HG02763 (cell line): ENCODE measurements around the gene ZNF740.

ENCODE experiments used
- ATAC-seq: cut with Tn5 transposase; IDR thresholded peaks from one replicate; pipeline ENCODE4 v1.9.1; 2021; ENCODE audit warnings: mild to moderate bottlenecking, moderate library complexity; ENCODE audit not compliant: unreplicated experiment

ZNF740 gene

DNA sequence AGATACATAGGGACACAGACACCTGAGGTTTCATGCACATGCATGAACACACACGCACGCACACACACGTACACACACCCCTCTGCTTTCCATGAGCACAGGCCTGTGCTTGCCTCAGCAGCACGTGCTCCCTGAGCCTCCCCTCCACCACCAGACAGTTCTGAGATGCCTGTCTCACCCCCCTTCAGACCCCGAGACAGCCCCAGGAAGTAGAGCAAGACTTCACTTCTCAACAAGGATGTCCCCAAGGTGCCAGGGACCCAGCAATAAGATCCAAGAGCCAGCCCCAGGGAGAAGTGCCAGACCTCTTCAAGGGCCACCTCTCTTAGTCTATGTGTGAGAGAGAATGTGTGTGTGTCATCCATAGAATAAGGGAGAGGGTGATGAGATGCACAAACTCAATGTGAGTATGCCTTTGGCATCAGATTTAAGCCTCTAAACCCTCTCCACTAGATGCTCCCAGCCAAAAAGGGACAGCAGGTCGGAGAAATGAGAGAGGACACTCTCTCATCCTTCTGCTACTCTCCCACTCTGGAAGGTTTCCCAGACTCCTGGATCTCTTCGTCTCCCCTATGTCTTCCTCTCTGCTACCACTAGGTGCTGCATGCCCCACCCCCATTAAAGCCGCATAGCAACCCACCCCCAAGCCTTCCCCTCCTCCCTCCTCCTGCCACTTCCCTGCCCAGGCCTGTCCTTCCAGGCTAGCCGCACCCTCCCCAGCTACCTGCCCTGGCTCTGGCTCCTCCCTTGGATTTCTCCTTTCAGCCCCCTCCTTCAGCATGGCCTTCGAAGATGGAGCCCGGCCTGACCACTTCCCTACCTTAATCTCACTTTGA lies 43.8 kb downstream of the ZNF740 start:
- no peak for ATAC-seq

DNA sequence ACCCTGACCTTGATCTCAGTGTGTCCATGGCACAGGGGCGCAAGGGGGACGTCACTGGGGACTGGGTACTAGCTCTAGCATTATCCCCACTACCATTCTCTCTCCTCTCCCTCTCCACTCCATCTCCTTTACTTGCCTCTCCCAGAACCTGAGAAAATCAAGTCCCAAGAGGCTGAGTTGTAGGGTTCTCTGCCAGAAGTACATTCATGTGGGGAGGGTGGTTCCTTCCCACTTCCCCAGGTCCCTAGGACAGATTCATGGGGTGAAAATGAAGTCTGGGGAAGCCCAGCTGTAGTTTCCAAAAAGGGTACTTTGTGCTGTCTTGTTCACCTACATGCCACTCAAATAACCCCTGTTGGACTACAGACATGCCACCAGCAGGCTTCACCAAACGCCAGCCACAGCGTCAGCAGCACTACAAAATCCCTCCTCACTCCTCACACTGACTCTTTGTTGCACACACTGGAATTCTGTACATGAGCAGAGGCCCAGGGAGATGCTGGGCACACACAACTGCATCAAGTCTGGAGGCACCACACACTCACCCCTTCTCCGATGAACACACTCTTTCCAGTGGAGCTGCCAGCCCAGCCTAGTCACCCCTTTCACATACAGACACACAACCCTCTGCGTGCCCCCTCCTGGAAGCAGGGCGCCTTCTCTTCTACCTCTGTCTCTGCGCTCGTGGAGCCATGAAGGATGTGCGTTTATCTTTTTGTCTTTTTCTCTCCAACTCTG lies 44.5 kb downstream of the ZNF740 start:
- ATAC-seq: no peak

DNA sequence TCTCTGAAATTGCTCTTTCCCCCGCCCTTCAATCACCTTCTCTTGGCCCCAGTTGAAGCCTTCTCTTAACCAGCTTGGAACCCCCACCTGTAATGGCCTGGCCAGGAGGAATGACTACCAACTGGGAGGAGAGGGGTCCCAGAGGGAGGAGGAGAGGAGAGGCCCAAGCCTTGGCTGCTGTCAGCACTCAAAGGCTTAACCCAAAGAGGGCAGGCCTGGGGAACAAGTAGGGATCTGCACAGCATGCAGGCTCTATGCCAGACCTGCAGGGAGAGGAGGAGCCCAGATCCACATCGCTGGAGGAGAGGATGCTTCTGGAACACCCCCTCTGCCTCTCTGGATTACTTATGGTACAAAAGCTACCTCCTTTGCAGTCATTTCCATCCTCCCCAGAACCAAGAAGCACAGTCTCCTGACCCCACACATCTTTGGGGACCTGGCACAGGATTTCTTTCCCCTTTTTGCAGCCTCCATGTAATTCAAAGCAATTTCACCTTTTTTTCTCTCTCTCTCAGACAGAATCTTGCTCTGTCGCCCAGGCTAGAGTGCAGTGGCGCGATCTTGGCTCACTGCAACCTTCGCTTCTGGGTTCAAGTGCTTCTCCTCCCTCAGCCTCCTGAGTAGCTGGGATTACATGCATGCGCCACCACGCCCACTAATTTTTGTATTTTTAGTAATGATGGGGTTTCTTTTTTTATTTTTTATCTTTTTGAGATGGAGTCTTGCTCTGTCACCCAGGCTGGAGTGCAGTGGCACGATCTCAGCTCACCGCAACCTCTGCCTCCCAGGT lies 45.3 kb downstream of the ZNF740 start:
- ATAC-seq: no peak

DNA sequence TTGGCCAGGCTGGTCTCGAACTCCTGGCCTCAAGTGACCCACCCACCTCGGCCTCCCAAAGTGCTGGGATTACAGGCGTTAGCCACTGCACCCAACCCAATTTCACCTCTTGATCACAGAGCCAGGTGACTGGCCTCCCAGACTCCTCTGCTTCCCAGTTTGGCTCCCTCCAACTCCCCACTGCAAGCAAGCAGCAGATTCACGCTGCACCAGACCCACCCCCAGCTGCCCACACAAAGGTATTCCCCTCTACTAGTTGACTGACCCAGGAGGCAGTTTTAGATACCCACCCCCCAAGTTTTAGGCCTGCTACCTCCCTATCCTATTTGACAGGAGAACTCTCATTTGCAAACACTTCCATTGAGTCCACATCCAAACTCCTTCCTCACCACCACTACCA lies 46.3 kb downstream of the ZNF740 start:
- no peak for ATAC-seq

DNA sequence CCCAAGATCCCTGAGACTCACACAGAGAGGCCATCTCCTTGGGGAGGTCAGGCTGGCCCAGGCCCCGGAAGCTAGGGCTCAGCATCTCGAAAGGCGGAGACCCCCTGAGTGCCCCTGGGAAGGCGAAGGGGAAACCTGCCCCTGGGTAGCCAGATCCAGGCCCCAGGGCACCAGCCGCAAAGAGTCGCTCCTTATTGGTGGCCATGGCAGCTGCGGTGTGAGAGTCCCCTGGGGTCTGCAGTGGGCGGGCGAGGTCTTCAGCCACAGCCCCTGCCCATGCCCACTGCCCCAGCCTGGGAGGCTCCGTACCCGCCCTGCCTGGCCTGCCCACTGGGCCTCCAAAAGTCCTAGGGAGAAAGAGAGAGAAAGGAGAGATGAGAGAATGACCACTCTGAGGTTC lies 46.8 kb downstream of the ZNF740 start:
- no peak for ATAC-seq

DNA sequence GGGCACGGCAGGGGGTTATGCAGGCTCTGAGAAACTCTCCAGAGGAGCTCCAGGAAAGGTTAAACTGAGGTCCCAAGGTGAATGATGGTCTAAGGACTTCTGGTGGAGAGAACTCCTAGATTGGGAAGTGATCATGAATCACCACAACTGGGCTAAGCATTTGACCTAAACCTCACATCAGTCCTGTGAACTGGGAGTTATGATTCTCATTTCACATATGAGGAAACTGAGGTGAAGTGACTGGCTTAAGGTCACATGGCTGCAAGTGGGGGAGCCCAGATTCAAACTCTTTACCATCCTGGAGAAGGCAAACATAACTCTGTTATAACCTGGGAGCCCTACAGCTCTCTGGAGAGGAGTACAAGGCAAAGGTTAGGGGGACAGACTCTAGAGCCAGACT lies 47.3 kb downstream of the ZNF740 start:
- ATAC-seq: no peak

DNA sequence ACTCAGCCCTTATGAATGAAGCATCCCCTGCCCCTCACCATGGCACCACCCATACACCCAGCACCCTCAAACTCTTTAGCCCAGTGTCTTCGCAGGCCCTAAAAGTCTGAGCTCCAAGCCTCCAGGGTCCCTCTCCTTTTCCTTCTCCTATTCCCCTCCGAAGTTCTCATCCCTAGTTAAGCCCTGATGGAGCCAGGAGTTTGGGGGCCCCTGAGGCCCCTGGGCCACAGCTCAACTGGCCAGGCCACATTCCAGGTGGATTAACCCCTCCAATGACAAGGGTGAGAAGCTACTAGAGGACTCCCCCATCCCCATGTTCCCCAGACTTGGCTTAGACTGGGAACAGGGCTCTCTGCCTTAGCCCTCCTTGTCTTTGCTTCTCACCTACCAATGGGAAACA lies 48.9 kb downstream of the ZNF740 start:
- ATAC-seq: no peak

DNA sequence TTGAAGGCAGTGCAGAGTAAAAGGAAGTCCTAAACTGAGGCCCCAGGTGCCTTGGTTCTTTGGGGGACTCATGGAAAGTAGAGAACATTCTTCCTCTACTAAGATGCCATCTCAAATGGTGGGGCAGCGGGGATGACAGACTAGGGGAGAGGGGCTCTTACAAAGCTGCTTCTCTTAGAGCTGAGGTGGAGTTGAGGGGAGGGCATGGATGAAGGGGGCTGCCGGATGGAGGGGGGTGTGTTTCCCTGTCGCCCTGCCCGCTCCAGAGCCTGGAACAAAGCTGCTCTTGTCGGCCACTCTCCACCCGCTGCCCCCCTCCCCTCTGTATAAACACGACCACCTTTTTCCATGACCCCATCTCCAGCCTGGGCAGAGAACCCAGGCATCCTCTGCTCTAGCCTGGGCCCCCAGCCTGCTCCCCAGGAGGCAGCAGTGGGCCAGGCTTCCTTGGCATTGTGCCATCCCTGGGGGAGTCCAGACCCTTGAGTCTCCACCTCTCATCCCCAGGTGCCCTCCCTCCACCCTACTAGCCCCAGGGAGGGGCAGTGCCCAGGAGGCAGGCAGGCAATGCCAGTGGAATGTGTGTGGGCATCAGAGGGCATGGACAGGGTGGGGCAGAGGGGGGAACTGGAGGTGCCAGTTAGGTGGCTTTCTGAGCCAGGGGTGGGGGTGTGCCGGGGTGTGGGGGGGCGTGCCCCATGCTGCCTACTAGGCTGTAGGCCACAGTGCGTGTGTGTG lies 49.8 kb downstream of the ZNF740 start:
- ATAC-seq: no peak

DNA sequence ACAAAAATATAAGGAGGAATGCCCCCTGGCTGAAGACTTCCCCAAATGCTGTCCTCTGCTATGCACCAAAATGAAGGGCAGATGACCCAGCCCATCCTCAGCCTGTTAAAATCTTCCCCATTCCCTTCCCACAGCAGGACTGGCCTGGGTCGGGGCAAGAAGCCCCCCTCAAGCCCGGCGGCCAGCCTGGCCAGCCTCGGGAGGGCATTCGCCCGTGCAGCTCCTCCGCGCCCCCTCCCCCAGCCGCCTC lies 51.1 kb downstream of the ZNF740 start:
- no peak for ATAC-seq

DNA sequence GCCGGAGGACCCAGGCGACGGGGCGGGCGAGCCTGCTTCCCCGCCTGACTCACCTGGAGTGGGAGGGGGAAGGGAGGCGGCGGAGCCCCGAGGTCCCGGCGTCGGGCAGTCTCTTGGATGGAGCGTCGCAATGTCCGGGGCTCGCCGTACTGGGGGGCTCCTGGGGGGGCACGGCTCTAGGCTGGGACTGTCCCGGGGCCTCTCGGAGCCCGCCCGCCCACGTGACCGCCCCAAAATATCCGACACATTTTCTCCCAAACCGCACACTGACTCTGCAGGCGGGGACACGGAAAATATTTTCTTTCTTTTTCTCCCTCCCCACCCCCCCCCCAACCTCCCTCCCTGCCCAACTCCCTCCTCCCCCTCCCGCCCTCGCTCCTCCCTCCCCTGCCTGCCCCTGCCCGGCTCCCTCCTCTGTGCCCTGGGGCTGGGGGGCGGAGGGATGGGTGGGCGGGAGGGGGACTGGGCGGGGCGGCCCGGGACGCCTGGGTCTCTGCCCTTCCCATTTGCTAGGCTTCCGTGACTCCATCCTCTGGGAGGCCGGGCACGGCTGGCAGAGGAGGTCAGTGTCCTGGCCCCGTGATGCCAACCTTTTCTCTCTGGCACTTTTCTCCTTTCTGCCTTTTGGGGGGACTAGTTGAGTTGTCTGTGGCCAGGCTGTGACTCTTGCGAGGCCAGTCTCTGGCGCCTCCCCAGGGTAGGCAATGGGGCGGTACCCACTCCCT lies 51.6 kb downstream of the ZNF740 start, which contains the start of gene RARG:
Gene RARG, minus strand, starts transcription at position 289 of the 725 bp plus-strand sequence. CDS start 4,664 bp downstream, outside the sequence.
- no peak for ATAC-seq

DNA sequence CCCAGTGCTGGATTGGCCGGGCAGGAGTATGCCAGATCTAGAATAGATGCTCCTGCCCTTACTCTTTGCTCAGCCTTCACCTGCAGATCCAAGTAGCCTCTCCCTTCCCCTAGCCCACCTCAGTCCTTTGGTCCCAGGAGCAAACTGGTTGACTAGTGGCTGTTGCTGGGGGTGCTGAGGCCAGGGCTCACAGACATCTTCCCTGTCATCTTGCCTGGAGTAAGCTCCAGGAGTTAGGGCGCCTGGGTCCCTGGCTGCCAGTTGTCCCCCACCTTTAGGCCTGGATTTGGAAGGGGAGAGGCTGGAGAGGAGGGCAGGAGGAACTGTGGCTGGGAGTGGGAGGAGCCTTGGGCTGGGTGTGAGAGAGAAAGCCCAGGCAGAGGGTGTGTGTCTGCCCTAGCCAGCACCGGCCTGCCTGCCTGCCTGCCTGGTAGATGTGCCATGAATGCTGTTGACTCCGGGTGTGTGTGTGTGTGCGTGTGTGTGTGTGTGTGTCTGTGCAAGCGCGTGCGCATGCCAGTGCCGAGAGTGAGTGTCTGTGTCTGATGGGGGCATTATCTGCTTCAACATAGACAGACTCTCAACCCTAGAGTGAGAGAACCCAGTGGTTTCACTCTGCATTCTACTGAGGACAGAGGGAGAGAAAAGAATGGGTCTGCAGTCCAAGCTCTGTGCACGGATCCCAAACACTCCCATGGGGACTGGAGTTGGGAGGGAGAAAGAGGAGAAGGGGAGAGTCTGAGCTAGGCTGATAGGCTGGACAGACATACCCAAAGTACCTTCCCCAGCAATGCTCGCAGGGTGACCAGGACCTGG lies 52.3 kb downstream of the ZNF740 start:
- ATAC-seq: no peak

DNA sequence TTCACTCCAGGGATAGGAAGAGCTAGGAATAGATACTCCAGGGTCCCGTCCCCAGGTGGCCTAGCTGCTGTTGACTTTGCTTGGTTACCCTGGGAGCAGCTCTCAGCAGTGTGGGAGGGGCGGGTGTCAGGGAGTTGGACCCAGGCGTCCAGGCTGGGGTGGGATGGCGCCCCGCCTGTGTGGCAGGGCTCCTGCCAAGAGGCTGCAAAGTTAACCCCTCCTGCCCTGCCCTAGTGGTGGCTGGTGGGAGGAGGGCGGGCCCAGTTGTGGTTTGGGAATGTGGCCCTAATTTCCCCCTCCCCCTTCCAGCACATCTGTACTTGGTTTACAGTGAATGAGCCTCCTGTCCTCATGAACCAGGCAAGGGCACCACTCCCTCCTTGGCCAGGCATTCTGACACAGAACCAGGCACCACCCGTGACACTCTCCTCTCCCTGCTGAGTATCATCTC lies 53.2 kb downstream of the ZNF740 start:
- no peak for ATAC-seq

DNA sequence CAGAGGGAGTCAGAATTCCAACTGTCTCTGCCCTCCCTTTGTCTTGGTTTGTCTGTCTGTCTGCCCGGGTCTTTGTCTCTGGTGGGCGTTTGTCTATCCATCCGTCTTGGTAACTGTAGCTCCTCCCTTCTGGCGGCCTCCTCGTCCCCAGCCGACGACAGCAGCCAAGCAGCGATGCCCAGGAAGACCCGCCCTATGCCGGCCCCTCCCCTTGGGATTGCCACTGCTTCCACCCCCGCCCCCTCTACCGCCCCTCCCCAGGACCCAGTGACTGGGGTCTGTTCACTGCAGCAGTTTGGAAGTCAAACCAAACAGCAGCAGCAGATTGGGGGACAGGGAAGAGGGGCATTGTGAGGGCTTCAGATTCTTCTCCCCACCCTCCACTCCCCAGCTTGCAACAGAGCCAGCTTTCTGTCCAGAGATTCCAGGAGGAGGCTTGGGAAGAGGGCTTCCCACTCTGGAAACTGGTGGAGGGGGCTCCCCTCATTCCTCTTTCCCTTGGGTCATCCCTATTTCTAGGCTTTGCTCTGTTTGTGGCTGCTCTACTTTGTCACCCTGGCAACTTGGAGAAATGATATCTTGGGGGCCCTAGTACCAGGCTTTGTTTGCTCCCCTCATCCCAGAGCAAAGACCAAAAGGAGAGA lies 53.9 kb downstream of the ZNF740 start:
- no peak for ATAC-seq

DNA sequence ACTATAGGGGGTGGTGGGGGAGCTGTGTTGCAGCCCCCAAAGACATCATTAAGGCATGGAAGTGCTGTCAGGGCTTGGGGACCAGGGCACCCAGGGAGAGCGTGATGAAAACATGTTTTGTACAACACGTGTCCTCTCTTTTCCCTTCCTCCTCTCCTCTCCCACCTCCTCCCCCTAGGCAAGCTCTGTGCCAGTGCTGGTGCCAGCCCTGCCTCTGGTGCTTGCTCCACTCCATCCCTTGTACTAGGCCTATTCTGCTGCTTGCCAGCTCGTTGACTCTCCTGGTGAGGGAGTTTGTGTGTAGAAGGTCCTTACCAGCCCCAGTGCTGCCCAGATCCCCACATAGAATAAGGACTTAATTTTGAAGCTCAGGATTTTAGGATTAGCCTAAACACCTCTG lies 54.6 kb downstream of the ZNF740 start:
- no peak for ATAC-seq

DNA sequence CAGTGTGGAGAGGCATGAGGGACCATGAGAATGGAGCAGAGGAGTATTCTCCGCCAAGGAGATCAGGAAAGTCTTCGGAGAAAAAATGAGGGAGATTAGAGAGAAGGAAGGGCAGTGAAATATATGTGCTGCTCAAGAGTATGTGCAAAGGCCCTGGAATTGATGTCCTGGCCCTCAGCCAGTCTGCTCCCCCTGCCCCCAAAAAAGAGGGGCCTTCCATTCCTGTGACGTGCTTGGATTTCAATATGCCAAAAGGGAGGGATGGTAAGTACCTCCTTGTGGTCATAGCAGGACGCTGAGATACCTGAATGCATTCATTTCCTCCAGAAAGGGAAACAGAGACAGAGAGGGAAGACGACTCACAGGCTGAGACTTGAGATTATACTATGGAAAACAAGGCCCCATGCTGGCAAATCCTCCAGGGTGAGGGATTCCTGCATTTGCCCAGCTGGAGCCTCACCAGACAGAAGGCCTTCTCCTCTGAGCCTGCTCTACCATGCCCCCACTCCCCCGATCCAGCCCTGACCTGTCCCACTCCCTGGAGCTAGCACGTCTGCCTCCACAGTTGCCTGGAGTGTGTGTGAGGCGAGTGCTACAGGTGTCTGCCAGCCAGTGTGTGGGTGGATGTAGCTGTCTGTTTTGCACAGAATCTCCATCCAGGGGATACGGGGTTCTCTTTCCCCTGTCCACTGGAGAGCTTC lies 55.4 kb downstream of the ZNF740 start:
- ATAC-seq: no peak

DNA sequence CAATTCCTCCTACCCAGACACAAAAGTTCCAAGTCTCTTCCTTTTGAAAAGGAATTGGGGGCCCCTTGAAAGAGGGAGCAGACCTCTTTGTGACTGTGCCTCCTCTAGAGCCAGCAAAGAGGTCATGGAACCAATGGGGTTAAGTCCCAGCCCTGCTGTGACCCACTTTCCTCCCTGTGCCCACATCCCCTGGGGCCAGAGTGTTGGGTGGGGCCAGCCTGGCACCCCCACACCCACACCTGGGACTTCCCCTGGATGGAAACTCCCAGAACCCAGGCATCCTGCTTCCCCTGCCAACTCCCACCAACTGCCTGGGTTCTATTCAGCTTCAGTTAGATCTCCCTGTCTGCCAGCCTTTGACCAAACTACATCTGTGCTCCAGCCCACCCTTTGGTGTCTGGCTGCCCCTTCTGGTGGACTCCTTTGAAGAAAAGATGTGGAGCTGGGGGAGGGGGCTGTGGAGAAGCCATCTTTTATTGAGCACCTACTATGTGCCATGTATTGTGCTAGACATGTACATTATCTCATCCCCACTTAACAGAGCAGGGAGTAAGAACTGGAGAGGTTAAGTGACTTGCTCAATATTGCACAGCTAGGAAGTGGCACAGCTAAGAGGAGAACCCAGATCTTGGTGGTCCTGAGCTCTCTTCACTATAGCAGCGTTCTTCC lies 56.1 kb downstream of the ZNF740 start:
- ATAC-seq: no peak

DNA sequence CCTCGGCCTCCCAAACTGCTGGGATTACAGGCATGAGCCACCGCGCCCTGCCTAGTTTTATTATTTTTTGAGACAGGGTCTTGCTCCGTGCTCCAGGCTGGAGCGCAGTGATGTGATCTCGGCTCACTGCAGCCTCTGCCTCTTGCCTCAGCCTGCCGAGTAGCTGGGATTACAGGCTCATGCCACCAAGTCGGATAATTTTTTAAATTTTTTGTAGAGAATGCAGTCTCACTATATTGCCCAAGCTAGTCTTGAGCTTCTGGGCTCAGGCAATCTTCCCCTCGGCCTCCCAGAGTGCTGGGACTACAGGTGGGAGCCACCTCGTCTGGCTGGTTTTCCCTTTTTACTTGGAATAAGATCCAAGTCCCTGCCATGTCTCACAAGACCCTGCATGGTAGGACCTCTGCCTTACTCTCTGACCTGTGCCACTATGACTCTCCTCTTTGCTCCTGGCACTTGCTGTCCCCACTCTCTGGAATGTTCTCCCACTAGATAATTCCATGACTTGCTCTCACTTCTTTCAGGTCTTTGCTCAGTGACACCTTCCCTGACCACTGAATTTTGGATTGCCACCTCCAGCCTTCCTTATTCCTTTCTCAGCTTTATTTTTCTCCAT lies 59.2 kb downstream of the ZNF740 start:
- no peak for ATAC-seq
